GM18951 (cell line): ENCODE measurements around the gene LIN37.
"Not testable (repeated sequence)": the region's sequence is repeated elsewhere in the genome, so short reads cannot be mapped to it uniquely, and the experiment has no call there.

Experiments
- POLR2A ChIP-seq: IDR thresholded peaks from 4 replicates; pipeline ENCODE4 v1.6.1; 2011; ENCODE audit warnings: mild to moderate bottlenecking; ENCODE audit not compliant: insufficient read length, insufficient read depth; ENCODE audit errors: extremely low read depth
- in situ Hi-C: fragments of 300-500 bp; cut with MboI; formaldehyde crosslinking; loops from one replicate; pipeline ENCODE4 v1.12.0; 2022; ENCODE audit warnings: low sequenced_read_pairs, mixed read lengths, inconsistent platforms; ENCODE audit not compliant: unreplicated experiment

The LIN37 gene

GRCh38 chr19:35792888-35793287 is 44.5 kb downstream of the LIN37 start:
- TF ChIP-seq POLR2A, result no peak

GRCh38 chr19:35793381-35794165 is 45.2 kb downstream of the LIN37 start:
- no peak for TF ChIP-seq POLR2A
- in situ Hi-C loops, result no loop called here

More at GRCh38 chr19:35792888-35793287, 44.5 kb downstream of the LIN37 start:
- in situ Hi-C loops, result no loop called here

DNA sequence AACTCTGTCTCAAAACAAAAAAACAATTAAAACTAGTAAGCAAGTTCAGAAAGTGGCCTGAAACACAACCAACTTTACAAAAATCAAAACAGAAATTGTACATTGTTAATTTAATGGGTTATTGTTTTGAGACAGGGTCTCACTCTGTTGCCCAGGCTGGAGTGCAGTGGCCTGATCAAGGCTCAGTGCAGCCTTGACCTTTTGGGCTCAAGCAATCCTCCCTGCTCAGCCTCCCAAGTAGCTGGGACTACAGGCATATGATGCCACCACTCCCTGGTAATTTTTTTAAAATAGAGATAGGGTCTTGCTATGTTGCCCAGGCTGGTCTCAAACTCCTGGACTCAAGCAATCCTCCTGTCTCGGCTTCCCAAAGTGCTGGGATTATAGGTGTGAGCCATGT is 47.2 kb downstream of the LIN37 start:
- in situ Hi-C loops, result not testable (repeated sequence)

GRCh38 chr19:35796645-35797542 is 48.5 kb downstream of the LIN37 start:
- in situ Hi-C loops, result no loop called here
- no peak for TF ChIP-seq POLR2A

DNA sequence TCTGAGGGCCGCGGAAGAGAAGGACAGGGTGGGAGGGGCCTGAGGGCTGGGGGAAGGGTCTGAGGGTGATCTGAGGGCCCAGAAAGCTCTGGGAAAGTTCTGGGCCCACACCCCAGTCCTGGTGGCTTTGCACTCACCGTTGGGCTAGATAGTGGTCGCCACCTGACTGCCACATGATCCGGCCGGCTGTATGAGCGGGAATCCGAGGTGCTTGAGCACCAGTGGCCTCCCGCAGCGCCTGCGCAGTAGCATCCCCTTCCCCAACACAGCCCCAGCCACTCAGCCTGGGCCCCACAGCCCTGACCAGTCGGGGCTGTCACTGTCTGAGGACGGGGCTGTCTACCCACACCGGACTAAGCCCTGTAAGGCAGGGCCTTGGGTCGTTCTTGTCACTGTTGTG is 49.3 kb downstream of the LIN37 start:
- in situ Hi-C loops, result no loop called here
- no peak for TF ChIP-seq POLR2A

- in situ Hi-C loops, result no loop called here
- no peak for TF ChIP-seq POLR2A
These were observed 53.5 kb downstream of the LIN37 start for GRCh38 chr19:35801828-35802227.
